ENCODE data around the gene SSTR3. TPM values are rescaled to one million over a fixed set of nuclear protein-coding genes. Genes with fewer than 3 reads are reported as not detected.
"Not testable (repeated sequence)": the region's sequence is repeated elsewhere in the genome, so short reads cannot be mapped to it uniquely, and the experiment has no call there.

Gene SSTR3
- polyA plus RNA-seq, 1 donor = not detected

- DNase-seq (ENCODE audit: low read depth) = no peak
Measured at GRCh38 chr22:37210041-37210803, 2.1 kb downstream of the SSTR3 start.

- no peak for DNase-seq (ENCODE audit: low read depth)
Measured at GRCh38 chr22:37209140-37209845, 3.0 kb downstream of the SSTR3 start.

GRCh38 chr22:37208401-37209139, 3.7 kb downstream of the SSTR3 start:
- no peak for DNase-seq (ENCODE audit: low read depth)

- no peak for DNase-seq (ENCODE audit: low read depth)
Measured at GRCh38 chr22:37207981-37208380, 4.3 kb downstream of the SSTR3 start.

GRCh38 chr22:37206841-37207821, 5.1 kb downstream of the SSTR3 start:
- DNase-seq (ENCODE audit: low read depth) = no peak

GRCh38 chr22:37206118-37206840, 6.0 kb downstream of the SSTR3 start:
- no peak for DNase-seq (ENCODE audit: low read depth)

GRCh38 chr22:37205046-37205445, 7.2 kb downstream of the SSTR3 start:
- no peak for DNase-seq (ENCODE audit: low read depth)

- no peak for DNase-seq (ENCODE audit: low read depth)
Measured at GRCh38 chr22:37204045-37204655, 8.1 kb downstream of the SSTR3 start.

GRCh38 chr22:37203354-37204044, 8.8 kb downstream of the SSTR3 start:
- DNase-seq (ENCODE audit: low read depth) = no peak

GRCh38 chr22:37202716-37203115, 9.6 kb downstream of the SSTR3 start:
- no peak for DNase-seq (ENCODE audit: low read depth)

- no peak for DNase-seq (ENCODE audit: low read depth)
Measured at GRCh38 chr22:37202001-37202555, 10.2 kb downstream of the SSTR3 start.

GRCh38 chr22:37201443-37201820, 10.8 kb downstream of the SSTR3 start:
- DNase-seq (ENCODE audit: low read depth) = not testable (repeated sequence)

- no peak for DNase-seq (ENCODE audit: low read depth)
Measured at GRCh38 chr22:37199760-37200108, 12.5 kb downstream of the SSTR3 start.

GRCh38 chr22:37199103-37199759, 13.0 kb downstream of the SSTR3 start:
- DNase-seq (ENCODE audit: low read depth) = peak; percentile 95

- no peak for DNase-seq (ENCODE audit: low read depth)
Measured at GRCh38 chr22:37198258-37199102, 13.8 kb downstream of the SSTR3 start.

- no peak for DNase-seq (ENCODE audit: low read depth)
Measured at GRCh38 chr22:37197451-37198257, 14.6 kb downstream of the SSTR3 start.
